HL-60 (cell line): Measurements from ENCODE around the gene FRAS1.

Source experiments
- CTCF ChIP-seq: IDR thresholded peaks from one replicate; pipeline ENCODE4 v1.5.1; 2011; ENCODE audit warnings: low read length, control low read depth, inconsistent platforms; ENCODE audit not compliant: insufficient read depth
- GABPA ChIP-seq: IDR thresholded peaks from 2 replicates; pipeline ENCODE4 v1.6.1; 2012; ENCODE audit warnings: low read depth
- POLR2AphosphoS5 ChIP-seq: IDR thresholded peaks from 2 replicates; pipeline ENCODE4 v1.6.1; 2012; ENCODE audit warnings: low read depth
- REST ChIP-seq: IDR thresholded peaks from 2 replicates; pipeline ENCODE4 v1.6.1; 2012; ENCODE audit warnings: low read depth; ENCODE audit not compliant: insufficient replicate concordance
- SPI1 ChIP-seq: IDR thresholded peaks from 2 replicates; pipeline ENCODE4 v1.6.1; 2012; ENCODE audit warnings: low read depth, mild to moderate bottlenecking, borderline replicate concordance

- TF ChIP-seq CTCF = no peak
- no peak for TF ChIP-seq POLR2AphosphoS5
- TF ChIP-seq REST = no peak
- no peak for TF ChIP-seq GABPA
- TF ChIP-seq SPI1 = no peak
These were observed 312.6 kb downstream of the FRAS1 start for GRCh38 chr4:78369679-78370078.
